AG10803 (cell line): ENCODE results near the gene STX10.
"Not testable (repeated sequence)": the region's sequence is repeated elsewhere in the genome, so short reads cannot be mapped to it uniquely, and the experiment has no call there.

Experiments
- DNase-seq: peaks from one replicate; pipeline ENCODE4 v3.0.0; 2010; ENCODE audit warnings: low read depth
- H3K4me3 ChIP-seq: 2 replicates; pipeline ENCODE4 v1.5.1; 2011; ENCODE audit warnings: mild to moderate bottlenecking, low read length, control low read depth
- TF ChIP-seq, protein P1 (sequence below): conservative IDR thresholded peaks from 2 replicates; pipeline ENCODE4 v1.5.1; 2011; ENCODE audit warnings: mild to moderate bottlenecking, low read length, control low read depth, inconsistent platforms

The STX10 gene, protein sequence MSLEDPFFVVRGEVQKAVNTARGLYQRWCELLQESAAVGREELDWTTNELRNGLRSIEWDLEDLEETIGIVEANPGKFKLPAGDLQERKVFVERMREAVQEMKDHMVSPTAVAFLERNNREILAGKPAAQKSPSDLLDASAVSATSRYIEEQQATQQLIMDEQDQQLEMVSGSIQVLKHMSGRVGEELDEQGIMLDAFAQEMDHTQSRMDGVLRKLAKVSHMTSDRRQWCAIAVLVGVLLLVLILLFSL

GRCh38 chr19:13150187-13150930 lies at the start of gene STX10, which contains the start of gene IER2:
TSS of gene STX10 (minus strand) at chr19:13150375. CDS start at chr19:13150173, 202 bp downstream.
TSS of gene IER2 (plus strand) at chr19:13150411. CDS start at chr19:13153187, 2,776 bp downstream.
- TF ChIP-seq, protein P1, sequence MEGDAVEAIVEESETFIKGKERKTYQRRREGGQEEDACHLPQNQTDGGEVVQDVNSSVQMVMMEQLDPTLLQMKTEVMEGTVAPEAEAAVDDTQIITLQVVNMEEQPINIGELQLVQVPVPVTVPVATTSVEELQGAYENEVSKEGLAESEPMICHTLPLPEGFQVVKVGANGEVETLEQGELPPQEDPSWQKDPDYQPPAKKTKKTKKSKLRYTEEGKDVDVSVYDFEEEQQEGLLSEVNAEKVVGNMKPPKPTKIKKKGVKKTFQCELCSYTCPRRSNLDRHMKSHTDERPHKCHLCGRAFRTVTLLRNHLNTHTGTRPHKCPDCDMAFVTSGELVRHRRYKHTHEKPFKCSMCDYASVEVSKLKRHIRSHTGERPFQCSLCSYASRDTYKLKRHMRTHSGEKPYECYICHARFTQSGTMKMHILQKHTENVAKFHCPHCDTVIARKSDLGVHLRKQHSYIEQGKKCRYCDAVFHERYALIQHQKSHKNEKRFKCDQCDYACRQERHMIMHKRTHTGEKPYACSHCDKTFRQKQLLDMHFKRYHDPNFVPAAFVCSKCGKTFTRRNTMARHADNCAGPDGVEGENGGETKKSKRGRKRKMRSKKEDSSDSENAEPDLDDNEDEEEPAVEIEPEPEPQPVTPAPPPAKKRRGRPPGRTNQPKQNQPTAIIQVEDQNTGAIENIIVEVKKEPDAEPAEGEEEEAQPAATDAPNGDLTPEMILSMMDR, result peak; percentile 62
- peak; percentile 96 for DNase-seq
- peak within 1 kb of the TSS; percentile 99 for H3K4me3 ChIP-seq

DNA sequence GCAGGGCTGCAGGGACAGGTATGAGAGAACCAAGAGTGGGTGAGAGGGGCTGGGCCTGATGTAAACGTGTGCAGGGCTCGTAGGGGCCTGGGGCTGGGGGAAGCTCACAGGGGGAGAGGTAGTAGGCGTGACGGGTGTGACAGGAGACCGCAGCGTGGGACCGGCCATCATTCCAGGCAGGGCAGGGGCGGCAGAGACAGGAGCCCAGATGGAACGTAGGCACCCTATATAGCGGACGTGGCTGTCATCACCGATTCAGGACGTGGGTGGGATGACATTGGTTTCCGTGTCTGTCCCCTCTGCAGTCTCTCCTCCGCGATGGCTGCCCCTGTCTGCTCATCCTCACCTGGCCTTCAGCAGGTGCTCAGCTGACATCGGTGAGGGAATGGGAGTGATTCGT lies 48.5 kb upstream of the STX10 start:
- TF ChIP-seq, protein P1, result no peak
- no peak for DNase-seq
- no peak overlapping the region for H3K4me3 ChIP-seq

DNA sequence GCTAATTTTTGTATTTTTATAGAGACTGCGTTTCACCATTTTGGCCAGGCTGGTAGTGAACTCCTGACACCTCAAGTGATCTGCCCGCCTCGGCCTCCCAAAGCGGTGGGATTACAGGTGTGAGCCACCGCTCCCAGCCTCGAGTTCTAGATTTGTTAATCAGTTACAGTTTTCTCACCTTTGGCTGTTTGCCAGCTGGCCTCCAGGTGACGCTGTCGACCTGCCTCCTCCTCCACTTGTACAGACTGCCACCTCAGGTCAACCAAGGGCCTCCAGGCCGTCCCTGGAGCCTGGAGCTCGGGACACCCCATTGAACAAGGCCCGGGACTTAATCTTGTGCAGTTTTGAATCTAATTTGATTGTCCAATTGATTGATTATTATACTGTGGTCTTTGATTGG lies 45.5 kb upstream of the STX10 start:
- no peak for DNase-seq
- H3K4me3 ChIP-seq, result no peak overlapping the region
- TF ChIP-seq, protein P1, result no peak

DNA sequence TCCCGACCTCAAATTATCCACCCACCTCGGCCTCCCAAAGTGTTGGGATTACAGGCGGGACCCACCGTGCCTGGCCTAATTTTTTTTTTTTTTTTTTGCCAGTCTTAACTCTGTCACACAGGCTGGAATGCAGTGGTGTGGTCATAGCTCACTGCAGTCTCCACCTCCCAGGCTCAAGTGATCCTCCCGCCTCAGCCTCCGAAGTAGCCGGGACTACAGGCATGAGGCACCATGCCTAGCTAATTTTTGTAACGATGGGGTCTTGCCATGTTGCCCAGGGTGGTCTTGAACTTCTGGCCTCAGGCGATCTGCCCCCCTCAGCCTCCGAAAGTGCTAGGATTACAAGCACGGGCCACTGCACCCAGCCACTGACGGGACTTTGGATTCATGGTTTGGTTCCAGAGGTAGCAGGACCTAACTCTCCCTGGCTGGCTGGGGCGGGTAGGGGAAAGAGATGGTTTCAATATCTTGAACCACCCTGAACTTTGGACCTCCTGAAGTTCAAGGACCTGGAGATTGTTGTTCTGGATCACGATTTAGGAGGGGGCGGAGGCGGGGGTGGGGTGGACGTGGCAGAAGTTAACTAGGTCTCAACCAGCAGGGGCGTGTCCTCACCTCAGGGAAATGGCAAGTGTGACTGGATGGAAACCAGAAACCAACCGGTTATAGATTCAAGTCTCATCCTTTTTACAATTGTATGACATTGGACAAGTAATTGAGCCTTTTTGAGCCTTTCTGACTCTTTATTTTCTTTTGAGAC lies 40.8 kb upstream of the STX10 start:
- no peak for DNase-seq
- TF ChIP-seq, protein P1, result no peak
- no peak overlapping the region for H3K4me3 ChIP-seq

DNA sequence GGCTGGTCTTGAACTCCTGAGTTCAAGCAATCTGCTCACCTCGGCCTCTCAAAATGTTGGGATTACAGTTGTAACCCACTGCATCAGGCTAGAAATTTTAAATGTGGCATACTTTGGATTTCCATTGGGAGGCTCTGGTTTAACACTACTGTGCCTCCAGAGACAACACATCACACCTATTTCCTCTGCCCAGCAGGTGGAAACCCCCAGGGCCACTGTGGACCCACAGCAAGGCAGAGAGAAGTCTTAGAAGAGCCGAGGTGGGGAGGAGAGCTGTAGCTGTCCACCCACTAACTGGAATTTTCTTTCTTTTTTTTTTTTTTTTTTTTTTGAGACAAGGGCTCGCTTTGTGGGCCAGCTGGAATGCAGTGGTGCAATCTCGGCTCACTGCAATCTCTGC lies 39.4 kb upstream of the STX10 start:
- no peak for DNase-seq
- TF ChIP-seq, protein P1, result no peak

GRCh38 chr19:13187419-13187818 lies 37.2 kb upstream of the STX10 start:
- TF ChIP-seq, protein P1, result no peak
- no peak overlapping the region for H3K4me3 ChIP-seq
- DNase-seq, result no peak

More for the DNA sequence above, 39.4 kb upstream of the STX10 start:
- H3K4me3 ChIP-seq, result no peak overlapping the region

DNA sequence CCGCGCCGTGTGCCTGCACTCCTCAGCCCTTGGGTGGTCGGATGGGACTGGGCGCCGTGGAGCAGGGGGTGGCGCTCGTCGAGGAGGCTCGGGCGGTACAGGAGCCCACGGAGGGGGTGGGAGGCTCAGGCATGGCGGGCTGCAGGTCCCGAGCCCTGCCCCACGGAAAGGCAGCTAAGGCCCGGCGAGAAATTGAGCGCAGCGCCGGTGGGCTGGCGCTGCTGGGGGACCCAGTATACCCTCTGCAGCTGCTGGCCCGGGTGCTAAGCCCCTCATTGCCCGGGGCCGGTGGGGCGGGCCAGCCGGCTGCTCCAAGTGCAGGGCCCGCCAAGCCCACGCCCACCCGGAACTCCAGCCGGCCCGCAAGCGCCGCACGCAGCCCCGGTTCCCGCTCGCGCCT lies 36.5 kb upstream of the STX10 start:
- not testable (repeated sequence) for DNase-seq, H3K4me3 ChIP-seq

- H3K4me3 ChIP-seq, DNase-seq: not testable (repeated sequence)
These were observed 35.8 kb upstream of the STX10 start for GRCh38 chr19:13185763-13186657.

GRCh38 chr19:13184926-13185325 lies 34.8 kb upstream of the STX10 start:
- not testable (repeated sequence) for DNase-seq, H3K4me3 ChIP-seq
